Vagina (tissue), 2 donors: ENCODE data around the gene RNF112. TPM values are rescaled to one million over a fixed set of nuclear protein-coding genes. Genes with fewer than 3 reads are reported as not detected.
A peak's percentile ranks its signal among the peaks of the same experiment; 100 is the strongest.

Source experiments
- DNase-seq, 2 donors: peaks; one replicate each; pipeline ENCODE4 v3.0.0-alpha.2; 2017; ENCODE audit errors: extremely low spot score in 2 of 2
- H3K27ac ChIP-seq: fragments of 200-600 bp; sonication (generic); one replicate; pipeline ENCODE4 v1.5.1; 2019
- H3K27me3 ChIP-seq: fragments of 200-600 bp; sonication (generic); one replicate; pipeline ENCODE4 v1.5.1; 2019
- H3K36me3 ChIP-seq, 2 donors: fragments of 200-600 bp; sonication (generic); one replicate each; pipeline ENCODE4 v1.5.1; 2017 to 2019
- H3K4me1 ChIP-seq: fragments of 200-600 bp; sonication (generic); one replicate; pipeline ENCODE4 v1.5.1; 2019
- H3K4me3 ChIP-seq, 2 donors: fragments of 200-600 bp; sonication (generic); 1 replicate in 1 of 2; 2 replicates in 1 of 2; pipeline ENCODE4 v1.5.1; 2016 to 2019
- H3K9me3 ChIP-seq: fragments of 200-600 bp; sonication (generic); one replicate; pipeline ENCODE4 v1.5.1; 2019
- POLR2A ChIP-seq, 2 donors: fragments of 450-650 bp; IDR thresholded peaks; one replicate each; pipeline ENCODE4 v1.6.1; 2017; ENCODE audit warnings: antibody characterized with exemption in 2 of 2, mild to moderate bottlenecking in 2 of 2, moderate library complexity in 2 of 2
- POLR2AphosphoS5 ChIP-seq, 2 donors: sonication (generic); formaldehyde crosslinking; IDR thresholded peaks; one replicate each; pipeline ENCODE4 v1.9.0; 2017; ENCODE audit warnings: antibody characterized with exemption in 2 of 2, mild to moderate bottlenecking in 2 of 2, low read depth in 1 of 2; ENCODE audit not compliant: insufficient read depth in 1 of 2
- intact Hi-C: fragments of 100-400 bp; cut with DNase I; formaldehyde crosslinking; loops from one replicate; pipeline ENCODE4 v1.15.1; 2023
- total RNA-seq: library from RNA; depleted of rRNA; stranded (reverse); fragments of >200 nt; gene quantifications from one replicate; pipeline ENCODE4 v1.2.3, GENCODE V29; 2016
- TF ChIP-seq, protein P1 (sequence below), 3 experiments: fragments of 450-650 bp in 2 of 3; fragments of 200-600 bp in 1 of 3; sonication (generic) in 1 of 3; IDR thresholded peaks; one replicate each; pipeline ENCODE4 v1.5.1; 2017 to 2019; ENCODE audit warnings: antibody characterized with exemption in 3 of 3, mild to moderate bottlenecking in 2 of 3, moderate library complexity in 2 of 3

The RNF112 gene
- total RNA-seq, 1 donor from 2014 or later: 1.5 TPM

DNA sequence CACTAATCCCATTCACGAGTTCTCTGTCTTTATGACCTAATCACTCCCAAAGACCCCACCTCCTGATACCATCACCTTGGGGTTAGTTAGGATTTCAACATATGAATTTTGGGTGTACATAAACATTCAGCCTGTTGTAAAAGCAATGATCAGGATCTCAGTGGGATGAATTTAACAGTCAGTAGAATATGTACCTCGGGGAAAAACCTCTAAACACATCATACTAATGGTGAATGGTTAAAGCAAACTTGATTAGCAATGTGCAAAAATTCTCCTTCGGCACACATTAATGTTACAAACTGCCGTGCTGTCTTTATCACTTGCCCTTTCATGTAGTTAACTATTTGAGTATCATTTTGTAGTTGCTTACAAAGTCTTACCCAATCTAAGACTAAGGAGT is 10.2 kb downstream of the RNF112 start:
- Histone ChIP-seq H3K27me3 (no peaks in the 10 kb centered on the region), H3K27ac (no peak overlapping the region), H3K9me3 (no peaks in the 10 kb centered on the region), H3K4me3 (no peak overlapping the region), H3K4me1 (peaks cover 22% of the 10 kb centered on the region), H3K36me3 (no peaks in the 10 kb centered on the region)
- DNase-seq: no peak
- TF ChIP-seq POLR2A (IDR thresholded peaks at IDR 0.05) (no peak), POLR2AphosphoS5 (IDR thresholded peaks at IDR 0.05; ENCODE audit: insufficient read depth in 1 of 2, low read depth in 1 of 2) (no peak)
- TF ChIP-seq, protein P1, sequence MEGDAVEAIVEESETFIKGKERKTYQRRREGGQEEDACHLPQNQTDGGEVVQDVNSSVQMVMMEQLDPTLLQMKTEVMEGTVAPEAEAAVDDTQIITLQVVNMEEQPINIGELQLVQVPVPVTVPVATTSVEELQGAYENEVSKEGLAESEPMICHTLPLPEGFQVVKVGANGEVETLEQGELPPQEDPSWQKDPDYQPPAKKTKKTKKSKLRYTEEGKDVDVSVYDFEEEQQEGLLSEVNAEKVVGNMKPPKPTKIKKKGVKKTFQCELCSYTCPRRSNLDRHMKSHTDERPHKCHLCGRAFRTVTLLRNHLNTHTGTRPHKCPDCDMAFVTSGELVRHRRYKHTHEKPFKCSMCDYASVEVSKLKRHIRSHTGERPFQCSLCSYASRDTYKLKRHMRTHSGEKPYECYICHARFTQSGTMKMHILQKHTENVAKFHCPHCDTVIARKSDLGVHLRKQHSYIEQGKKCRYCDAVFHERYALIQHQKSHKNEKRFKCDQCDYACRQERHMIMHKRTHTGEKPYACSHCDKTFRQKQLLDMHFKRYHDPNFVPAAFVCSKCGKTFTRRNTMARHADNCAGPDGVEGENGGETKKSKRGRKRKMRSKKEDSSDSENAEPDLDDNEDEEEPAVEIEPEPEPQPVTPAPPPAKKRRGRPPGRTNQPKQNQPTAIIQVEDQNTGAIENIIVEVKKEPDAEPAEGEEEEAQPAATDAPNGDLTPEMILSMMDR (IDR thresholded peaks at IDR 0.05): no peak
- intact Hi-C loops: no loop called here

DNA sequence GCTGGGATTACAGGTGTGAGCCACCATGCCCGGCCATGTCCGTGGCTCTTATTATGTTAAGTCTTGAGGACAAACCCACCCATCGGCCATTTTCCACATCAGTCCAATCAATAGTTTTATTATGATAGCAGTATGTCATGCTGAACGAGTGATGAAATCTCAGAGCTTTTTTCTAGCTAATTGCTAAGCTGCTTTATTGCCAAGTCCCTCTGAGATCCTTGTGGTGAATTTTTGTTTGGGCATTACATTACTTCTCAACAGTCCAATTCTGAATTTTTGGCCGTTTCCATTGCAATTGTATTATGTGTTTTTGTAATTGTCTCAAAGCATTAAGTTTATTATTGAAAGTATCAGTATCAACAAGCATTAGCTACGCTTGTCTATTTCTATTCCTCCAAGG is 10.9 kb downstream of the RNF112 start:
- intact Hi-C loops: no loop called here
- H3K27me3 ChIP-seq: no peaks in the 10 kb centered on the region
- H3K9me3 ChIP-seq: no peaks in the 10 kb centered on the region
- no peak for DNase-seq
- H3K36me3 ChIP-seq: no peaks in the 10 kb centered on the region
- H3K27ac ChIP-seq: no peak overlapping the region
- H3K4me3 ChIP-seq: no peak overlapping the region
- H3K4me1 ChIP-seq: peaks cover 22% of the 10 kb centered on the region
- TF ChIP-seq, protein P1 (IDR thresholded peaks at IDR 0.05): no peak
- TF ChIP-seq POLR2A (IDR thresholded peaks at IDR 0.05): no peak
- TF ChIP-seq POLR2AphosphoS5 (IDR thresholded peaks at IDR 0.05; ENCODE audit: insufficient read depth in 1 of 2, low read depth in 1 of 2): no peak

DNA sequence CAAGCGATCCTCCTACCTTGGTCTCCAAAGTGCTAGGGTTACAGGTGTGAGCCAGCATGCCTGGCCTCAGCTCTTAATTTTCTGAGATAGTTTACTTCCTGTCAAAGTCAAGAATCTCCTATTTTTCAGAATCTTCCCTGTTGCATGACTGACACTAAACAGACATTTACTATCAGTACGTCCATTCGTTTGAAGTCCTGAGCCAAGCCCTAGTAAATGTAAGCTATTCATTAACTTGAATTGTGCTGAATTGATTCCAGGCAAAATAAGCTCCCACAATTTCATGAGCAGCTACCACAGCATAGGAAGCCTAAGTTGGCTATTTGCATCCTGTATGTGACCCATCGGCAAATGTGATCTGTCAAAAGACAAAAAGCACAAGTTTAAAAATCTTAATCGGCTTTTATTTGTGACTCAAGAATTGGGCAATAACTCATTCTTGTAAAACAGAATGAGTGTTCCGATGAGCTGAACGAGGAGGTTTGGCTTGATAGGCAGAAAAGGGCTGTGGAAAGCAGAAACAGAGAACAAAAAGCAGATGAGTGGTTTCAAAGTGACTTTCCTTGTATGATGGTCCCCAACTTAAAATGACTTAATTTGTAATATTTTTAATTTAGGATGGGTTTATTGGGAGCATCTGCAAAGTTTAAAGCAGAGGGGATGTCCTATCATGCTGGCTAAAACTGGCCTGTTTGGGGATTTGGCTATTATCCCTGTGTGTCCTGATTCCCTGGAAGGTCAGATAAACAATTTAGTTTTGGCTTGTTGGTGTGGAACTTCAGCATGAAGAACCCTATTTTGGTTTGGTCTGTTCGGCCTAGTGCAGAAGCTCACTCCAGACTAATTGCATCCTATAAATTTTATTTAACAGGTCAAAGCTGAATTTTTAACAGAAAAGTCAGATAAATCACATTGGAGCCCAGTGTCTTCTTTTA is 14.2 kb downstream of the RNF112 start:
- H3K4me1 ChIP-seq: peaks cover 10% of the 10 kb centered on the region
- peak overlapping the region; percentile 42 for H3K27ac ChIP-seq
- H3K36me3 ChIP-seq: no peaks in the 10 kb centered on the region
- H3K9me3 ChIP-seq: no peaks in the 10 kb centered on the region
- intact Hi-C loops: no loop called here
- H3K27me3 ChIP-seq: no peaks in the 10 kb centered on the region
- DNase-seq: no peak
- no peak overlapping the region for H3K4me3 ChIP-seq
- TF ChIP-seq, protein P1 (IDR thresholded peaks at IDR 0.05): no peak
- TF ChIP-seq POLR2AphosphoS5 (IDR thresholded peaks at IDR 0.05; ENCODE audit: insufficient read depth in 1 of 2, low read depth in 1 of 2) (peak in 1 of 2 donors; percentile 60), POLR2A (IDR thresholded peaks at IDR 0.05) (no peak)

DNA sequence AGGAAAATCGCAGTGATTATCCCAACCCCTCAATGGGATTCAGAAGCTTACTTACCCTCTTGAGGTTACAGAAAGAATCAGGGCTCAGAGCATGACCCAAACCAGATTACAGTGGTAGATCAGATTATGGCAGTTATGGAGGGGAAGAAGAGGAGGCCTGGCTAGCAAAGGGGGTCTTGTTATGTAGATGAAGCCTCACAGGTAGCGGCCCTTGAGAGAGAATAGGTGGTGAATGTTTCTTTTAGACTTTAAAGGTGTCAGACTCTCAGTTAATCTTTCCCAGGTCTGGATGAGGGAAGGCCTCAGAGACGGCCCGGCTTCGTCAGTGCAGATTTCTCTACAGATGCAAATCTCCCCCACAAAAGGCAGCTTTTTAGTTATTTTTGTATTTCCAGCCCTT is 15.6 kb downstream of the RNF112 start:
- peaks cover 10% of the 10 kb centered on the region for H3K4me1 ChIP-seq
- TF ChIP-seq, protein P1 (IDR thresholded peaks at IDR 0.05): no peak
- TF ChIP-seq POLR2AphosphoS5 (IDR thresholded peaks at IDR 0.05; ENCODE audit: insufficient read depth in 1 of 2, low read depth in 1 of 2) (no peak), POLR2A (IDR thresholded peaks at IDR 0.05) (no peak)
- intact Hi-C loops: no loop called here
- H3K36me3 ChIP-seq: no peaks in the 10 kb centered on the region
- DNase-seq: no peak
- no peaks in the 10 kb centered on the region for H3K9me3 ChIP-seq
- H3K4me3 ChIP-seq: no peak overlapping the region
- H3K27ac ChIP-seq: no peak overlapping the region
- H3K27me3 ChIP-seq: no peaks in the 10 kb centered on the region

DNA sequence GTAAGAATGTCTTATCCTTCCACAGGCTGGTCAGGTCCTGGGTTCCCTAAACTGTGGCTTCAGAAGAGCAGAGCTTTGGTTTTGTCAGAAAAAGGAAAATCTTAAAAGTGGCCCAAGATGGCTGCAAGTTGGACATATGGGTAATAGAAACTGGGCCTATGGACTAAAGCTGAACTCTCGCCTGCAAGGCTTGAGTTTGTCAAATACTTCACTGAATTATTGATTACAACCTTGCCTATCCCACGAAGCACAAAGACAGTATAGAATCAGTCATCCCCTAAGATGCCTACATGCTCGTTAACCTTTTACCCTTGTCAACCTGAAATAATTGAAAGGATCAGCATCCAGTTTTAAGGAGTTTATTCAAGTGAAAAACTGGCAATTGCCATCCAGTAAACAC is 20.7 kb downstream of the RNF112 start:
- intact Hi-C loops: no loop called here
- no peak for TF ChIP-seq POLR2AphosphoS5 (IDR thresholded peaks at IDR 0.05; ENCODE audit: insufficient read depth in 1 of 2, low read depth in 1 of 2)
- TF ChIP-seq, protein P1 (IDR thresholded peaks at IDR 0.05): no peak
- no peak for TF ChIP-seq POLR2A (IDR thresholded peaks at IDR 0.05)
- Histone ChIP-seq H3K27me3 (no peaks in the 10 kb centered on the region), H3K36me3 (no peaks in the 10 kb centered on the region), H3K27ac (no peak overlapping the region), H3K4me3 (no peak overlapping the region), H3K9me3 (no peaks in the 10 kb centered on the region), H3K4me1 (no peaks in the 10 kb centered on the region)
- DNase-seq: no peak
